Neural cell (in vitro differentiated cells): Measurements from ENCODE around the gene NKAIN2. TPM values are rescaled to one million over a fixed set of nuclear protein-coding genes. Genes with fewer than 3 reads are reported as not detected.

ENCODE experiments used
- H2AFZ ChIP-seq: fragments of 200-600, 300-800 bp; sonication (generic), shearing (Covaris generic); 2 replicates; pipeline ENCODE4 v1.6.0; 2014; ENCODE audit warnings: low read depth, mild to moderate bottlenecking, antibody characterized with exemption, low read length, moderate library complexity
- H3F3A ChIP-seq: fragments of 200-600 bp; shearing (Covaris generic); 2 replicates; pipeline ENCODE4 v1.6.1; 2016; ENCODE audit warnings: mild to moderate bottlenecking, moderate library complexity, mixed read lengths, antibody characterized with exemption, low read length; ENCODE audit not compliant: insufficient read depth, poor library complexity, severe bottlenecking
- H3K27ac ChIP-seq: fragments of 200-600, 300-800 bp; sonication (generic), shearing (Covaris generic); 2 replicates; pipeline ENCODE4 v1.5.1; 2014; ENCODE audit warnings: mild to moderate bottlenecking, low read length, moderate library complexity
- H3K27me3 ChIP-seq: fragments of 300-800, 200-600 bp; sonication (generic), shearing (Covaris generic); 2 replicates; pipeline ENCODE4 v1.6.0; 2014; ENCODE audit warnings: mild to moderate bottlenecking, low read depth, low read length, moderate library complexity; ENCODE audit not compliant: insufficient read depth
- H3K36me3 ChIP-seq: fragments of 300-800, 200-600 bp; sonication (generic), shearing (Covaris generic); 2 replicates; pipeline ENCODE4 v1.5.1; 2014; ENCODE audit warnings: mild to moderate bottlenecking, antibody characterized with exemption, low read length, moderate library complexity; ENCODE audit not compliant: insufficient read depth
- H3K4me2 ChIP-seq: fragments of 300-800, 200-600 bp; sonication (generic), shearing (Covaris generic); 2 replicates; pipeline ENCODE4 v1.6.0; 2014; ENCODE audit warnings: mild to moderate bottlenecking, low read length
- H3K4me3 ChIP-seq: fragments of 300-800, 200-600 bp; sonication (generic), shearing (Covaris generic); 2 replicates; pipeline ENCODE4 v1.5.1; 2014; ENCODE audit warnings: mild to moderate bottlenecking, low read length, moderate library complexity
- H3K79me2 ChIP-seq: fragments of 200-600 bp; shearing (Covaris generic); replicated peaks from 2 replicates; pipeline ENCODE4 v1.6.0; 2014; ENCODE audit warnings: mild to moderate bottlenecking, low read length, moderate library complexity; ENCODE audit not compliant: insufficient read depth
- H3K9ac ChIP-seq: fragments of 300-800, 200-600 bp; sonication (generic), shearing (Covaris generic); 2 replicates; pipeline ENCODE4 v1.6.1; 2016; ENCODE audit warnings: mild to moderate bottlenecking, low read length, mixed read lengths
- H3K9me2 ChIP-seq: fragments of 200-600 bp; shearing (Covaris generic); 2 replicates; pipeline ENCODE4 v1.6.1; 2016; ENCODE audit warnings: mild to moderate bottlenecking, low read length, mixed read lengths; ENCODE audit not compliant: insufficient read depth
- H3K9me3 ChIP-seq: fragments of 200-600, 300-800 bp; sonication (generic), shearing (Covaris generic); 2 replicates; pipeline ENCODE4 v1.6.1; 2016; ENCODE audit warnings: mild to moderate bottlenecking, mixed run types, low read length, moderate library complexity, mixed read lengths
- H4K20me1 ChIP-seq: fragments of 200-600 bp; shearing (Covaris generic); 2 replicates; pipeline ENCODE4 v1.6.1; 2016; ENCODE audit warnings: mild to moderate bottlenecking, mixed run types; ENCODE audit not compliant: insufficient read depth
- CTCF ChIP-seq: fragments of 450-650 bp; IDR thresholded peaks from 2 replicates; pipeline ENCODE4 v1.5.1; 2014; ENCODE audit warnings: antibody characterized with exemption, mild to moderate bottlenecking, moderate library complexity; ENCODE audit not compliant: poor library complexity, severe bottlenecking
- EP300 ChIP-seq: fragments of 450-650 bp; conservative IDR thresholded peaks from 2 replicates; pipeline ENCODE4 v1.6.1; 2014; ENCODE audit warnings: antibody characterized with exemption, mild to moderate bottlenecking, moderate library complexity; ENCODE audit not compliant: poor library complexity, severe bottlenecking
- EZH2 ChIP-seq: fragments of 200-600, 300-800 bp; shearing (Covaris generic), sonication (generic); IDR thresholded peaks from 2 replicates; pipeline ENCODE4 v1.6.1; 2014; ENCODE audit warnings: antibody characterized with exemption, low read length, borderline replicate concordance, mild to moderate bottlenecking; ENCODE audit not compliant: insufficient read depth, poor library complexity, severe bottlenecking
- MXI1 ChIP-seq: fragments of 450-650 bp; conservative IDR thresholded peaks from 2 replicates; pipeline ENCODE4 v1.6.1; 2014; ENCODE audit warnings: antibody characterized with exemption, mild to moderate bottlenecking; ENCODE audit not compliant: poor library complexity, severe bottlenecking
- POLR2AphosphoS5 ChIP-seq: IDR thresholded peaks from 2 replicates; pipeline ENCODE4 v1.6.1; 2012
- RAD21 ChIP-seq: fragments of 450-650 bp; conservative IDR thresholded peaks from 2 replicates; pipeline ENCODE4 v1.6.1; 2014; ENCODE audit warnings: antibody characterized with exemption, mild to moderate bottlenecking, moderate library complexity
- REST ChIP-seq: IDR thresholded peaks from 2 replicates; pipeline ENCODE4 v1.6.1; 2012; ENCODE audit warnings: borderline replicate concordance
- SMC3 ChIP-seq: fragments of 450-650 bp; conservative IDR thresholded peaks from 2 replicates; pipeline ENCODE4 v1.6.1; 2014; ENCODE audit warnings: antibody characterized with exemption, mild to moderate bottlenecking, moderate library complexity; ENCODE audit not compliant: poor library complexity
- TAF1 ChIP-seq: IDR thresholded peaks from 2 replicates; pipeline ENCODE4 v1.6.1; 2012; ENCODE audit warnings: low read depth
- polyA plus RNA-seq: library from polyadenylated mRNA; depleted of rRNA; stranded (reverse); fragments of >200 nt; gene quantifications from 2 replicates; pipeline ENCODE4 v1.2.3, GENCODE V29; 2014

NKAIN2 gene
- polyA plus RNA-seq, 1 donor from 2014 or later, result 23.2 TPM

GRCh38 chr6:123925350-123925749 is 121.7 kb downstream of the NKAIN2 start:
- H3K9ac ChIP-seq, result no peak overlapping the region
- H3K9me2 ChIP-seq, result no peaks in the 10 kb centered on the region
- no peaks in the 10 kb centered on the region for H3F3A ChIP-seq
- H3K79me2 ChIP-seq, result no peaks in the 10 kb centered on the region
- no peak overlapping the region for H3K4me2 ChIP-seq
- H4K20me1 ChIP-seq, result no peaks in the 10 kb centered on the region
- no peak overlapping the region for H2AFZ ChIP-seq
- no peaks in the 10 kb centered on the region for H3K27me3 ChIP-seq
- no peaks in the 10 kb centered on the region for H3K9me3 ChIP-seq
- H3K27ac ChIP-seq, result no peak overlapping the region
- no peaks in the 10 kb centered on the region for H3K36me3 ChIP-seq
- no peak overlapping the region for H3K4me3 ChIP-seq
- no peak for TF ChIP-seq REST
- no peak for TF ChIP-seq CTCF
- TF ChIP-seq MXI1, result no peak
- no peak for TF ChIP-seq EZH2
- no peak for TF ChIP-seq TAF1
- no peak for TF ChIP-seq POLR2AphosphoS5
- no peak for TF ChIP-seq RAD21
- TF ChIP-seq SMC3, result no peak
- TF ChIP-seq EP300, result no peak

- Histone ChIP-seq H3K27me3 (no peaks in the 10 kb centered on the region), H3K36me3 (no peaks in the 10 kb centered on the region), H3K79me2 (no peaks in the 10 kb centered on the region), H4K20me1 (no peaks in the 10 kb centered on the region), H3K9me2 (no peaks in the 10 kb centered on the region), H3K4me3 (no peak overlapping the region), H2AFZ (no peak overlapping the region), H3K9me3 (no peaks in the 10 kb centered on the region), H3K9ac (no peak overlapping the region), H3F3A (no peaks in the 10 kb centered on the region), H3K4me2 (no peak overlapping the region), H3K27ac (no peak overlapping the region)
- no peak for TF ChIP-seq REST
- TF ChIP-seq MXI1, result no peak
- TF ChIP-seq EZH2, result no peak
- no peak for TF ChIP-seq CTCF
- TF ChIP-seq TAF1, result no peak
- TF ChIP-seq POLR2AphosphoS5, result no peak
- TF ChIP-seq RAD21, result no peak
- no peak for TF ChIP-seq EP300
- TF ChIP-seq SMC3, result no peak
These were observed 122.3 kb downstream of the NKAIN2 start for GRCh38 chr6:123925842-123926399.
